ENCODE results near the gene ROBO3.

Gene ROBO3

GRCh38 chr11:124884340-124884739, 19.1 kb downstream of the ROBO3 start:
- peaks cover 36% of the 10 kb centered on the region for H3K27me3 Mint-ChIP-seq
- H3K9me3 Mint-ChIP-seq = no peaks in the 10 kb centered on the region
- H3K36me3 Mint-ChIP-seq = no peaks in the 10 kb centered on the region
- no peak for DNase-seq
- CTCF ChIA-PET = interaction anchor here (1.0 to 1.1 kb wide), 2 partner anchors 8 to 19 kb away, joined by 3 to 5 read pairs; partner anchors contain the start of gene ROBO3
- no peak overlapping the region for H3K4me3 Mint-ChIP-seq
- peak overlapping the region; percentile 38 for H3K27ac Mint-ChIP-seq
- H3K4me1 Mint-ChIP-seq = peaks cover 4% of the 10 kb centered on the region

GRCh38 chr11:124884869-124885479, 19.7 kb downstream of the ROBO3 start:
- CTCF ChIA-PET = interaction anchor here (1.0 to 1.1 kb wide), 2 partner anchors 8 to 19 kb away, joined by 3 to 5 read pairs; partner anchors contain the start of gene ROBO3

GRCh38 chr11:124886476-124886875, 21.2 kb downstream of the ROBO3 start:
- Mint-ChIP-seq H3K4me3 (no peak overlapping the region), H3K27ac (no peak overlapping the region), H3K36me3 (no peaks in the 10 kb centered on the region), H3K9me3 (no peaks in the 10 kb centered on the region), H3K4me1 (no peaks in the 10 kb centered on the region), H3K27me3 (peaks cover 47% of the 10 kb centered on the region)
- DNase-seq = no peak
- CTCF ChIA-PET = interaction anchor here (2.1 kb wide), 1 partner anchor 10 kb away, joined by 5 read pairs; no protein-coding TSS in a partner anchor

More at GRCh38 chr11:124884869-124885479, 19.7 kb downstream of the ROBO3 start:
- H3K27ac Mint-ChIP-seq = no peak overlapping the region
- H3K4me3 Mint-ChIP-seq = no peak overlapping the region
- no peaks in the 10 kb centered on the region for H3K36me3 Mint-ChIP-seq
- no peaks in the 10 kb centered on the region for H3K9me3 Mint-ChIP-seq
- H3K27me3 Mint-ChIP-seq = peaks cover 40% of the 10 kb centered on the region
- peaks cover 3% of the 10 kb centered on the region for H3K4me1 Mint-ChIP-seq
- no peak for DNase-seq

- CTCF ChIA-PET = interaction anchor here (1.0 to 2.1 kb wide), 2 partner anchors 8 to 11 kb away, joined by 3 to 5 read pairs; no protein-coding TSS in a partner anchor
- peaks cover 47% of the 10 kb centered on the region for H3K27me3 Mint-ChIP-seq
- H3K4me3 Mint-ChIP-seq = no peak overlapping the region
- DNase-seq = no peak
- no peak overlapping the region for H3K27ac Mint-ChIP-seq
- no peaks in the 10 kb centered on the region for H3K4me1 Mint-ChIP-seq
- H3K36me3 Mint-ChIP-seq = no peaks in the 10 kb centered on the region
- no peaks in the 10 kb centered on the region for H3K9me3 Mint-ChIP-seq
Observed at GRCh38 chr11:124886978-124887666, 21.9 kb downstream of the ROBO3 start.

GRCh38 chr11:124887667-124888013, 22.4 kb downstream of the ROBO3 start:
- Mint-ChIP-seq H3K27me3 (peaks cover 46% of the 10 kb centered on the region), H3K9me3 (no peaks in the 10 kb centered on the region), H3K27ac (no peak overlapping the region), H3K36me3 (no peaks in the 10 kb centered on the region), H3K4me1 (no peaks in the 10 kb centered on the region), H3K4me3 (no peak overlapping the region)
- CTCF ChIA-PET = interaction anchor here (1.0 to 2.1 kb wide), 2 partner anchors 8 to 11 kb away, joined by 3 to 5 read pairs; no protein-coding TSS in a partner anchor
- DNase-seq = no peak

- Mint-ChIP-seq H3K4me3 (no peak overlapping the region), H3K4me1 (no peaks in the 10 kb centered on the region), H3K36me3 (no peaks in the 10 kb centered on the region), H3K9me3 (no peaks in the 10 kb centered on the region), H3K27me3 (peaks cover 49% of the 10 kb centered on the region), H3K27ac (no peak overlapping the region)
- no peak for DNase-seq
- CTCF ChIA-PET = interaction anchor here (0.6 kb wide), 1 partner anchor 46 kb away, joined by 3 read pairs; no protein-coding TSS in a partner anchor
Observed at GRCh38 chr11:124889191-124890091, 24.2 kb downstream of the ROBO3 start.

- Mint-ChIP-seq H3K9me3 (no peaks in the 10 kb centered on the region), H3K36me3 (no peaks in the 10 kb centered on the region), H3K27me3 (peaks cover 48% of the 10 kb centered on the region), H3K4me1 (no peaks in the 10 kb centered on the region), H3K27ac (no peak overlapping the region), H3K4me3 (no peak overlapping the region)
- CTCF ChIA-PET = no interaction called here
- DNase-seq = no peak
Observed at GRCh38 chr11:124890151-124890550, 24.9 kb downstream of the ROBO3 start.

GRCh38 chr11:124890683-124891372, 25.6 kb downstream of the ROBO3 start:
- Mint-ChIP-seq H3K27ac (no peak overlapping the region), H3K27me3 (peaks cover 45% of the 10 kb centered on the region), H3K9me3 (no peaks in the 10 kb centered on the region), H3K36me3 (no peaks in the 10 kb centered on the region), H3K4me3 (no peak overlapping the region), H3K4me1 (no peaks in the 10 kb centered on the region)
- no peak for DNase-seq
- CTCF ChIA-PET = interaction anchor here (0.8 to 1.2 kb wide), 2 partner anchors 14 to 249 kb away, joined by 3 read pairs; no protein-coding TSS in a partner anchor

GRCh38 chr11:124891373-124891861, 26.2 kb downstream of the ROBO3 start:
- CTCF ChIA-PET = interaction anchor here (0.8 to 1.2 kb wide), 3 partner anchors 15 to 249 kb away, joined by 3 read pairs; no protein-coding TSS in a partner anchor
- Mint-ChIP-seq H3K27ac (no peak overlapping the region), H3K27me3 (peaks cover 45% of the 10 kb centered on the region), H3K4me1 (no peaks in the 10 kb centered on the region), H3K4me3 (no peak overlapping the region), H3K36me3 (no peaks in the 10 kb centered on the region), H3K9me3 (no peaks in the 10 kb centered on the region)
- no peak for DNase-seq

- Mint-ChIP-seq H3K4me1 (peaks cover under 1% of the 10 kb centered on the region), H3K27me3 (peaks cover 42% of the 10 kb centered on the region), H3K9me3 (no peaks in the 10 kb centered on the region), H3K36me3 (no peaks in the 10 kb centered on the region), H3K27ac (no peak overlapping the region), H3K4me3 (no peak overlapping the region)
- CTCF ChIA-PET = interaction anchor here (0.6 to 0.8 kb wide), 2 partner anchors 16 kb away, joined by 3 read pairs; no protein-coding TSS in a partner anchor
- DNase-seq = no peak
Observed at GRCh38 chr11:124892146-124892545, 26.9 kb downstream of the ROBO3 start.

- CTCF ChIA-PET = interaction anchor here (0.6 kb wide), 1 partner anchor 17 kb away, joined by 3 read pairs; no protein-coding TSS in a partner anchor
- Mint-ChIP-seq H3K27ac (no peak overlapping the region), H3K27me3 (peaks cover 43% of the 10 kb centered on the region), H3K4me3 (no peak overlapping the region), H3K9me3 (no peaks in the 10 kb centered on the region), H3K36me3 (no peaks in the 10 kb centered on the region), H3K4me1 (peaks cover 8% of the 10 kb centered on the region)
- DNase-seq = no peak
Observed at GRCh38 chr11:124892750-124893454, 27.7 kb downstream of the ROBO3 start.

GRCh38 chr11:124893781-124894401, 28.7 kb downstream of the ROBO3 start:
- H3K36me3 Mint-ChIP-seq = no peaks in the 10 kb centered on the region
- CTCF ChIA-PET = no interaction called here
- H3K27ac Mint-ChIP-seq = no peak overlapping the region
- DNase-seq = no peak
- peaks cover 12% of the 10 kb centered on the region for H3K4me1 Mint-ChIP-seq
- no peaks in the 10 kb centered on the region for H3K9me3 Mint-ChIP-seq
- H3K27me3 Mint-ChIP-seq = peaks cover 44% of the 10 kb centered on the region
- H3K4me3 Mint-ChIP-seq = no peak overlapping the region
